Fibroblast of lung (primary cell): ENCODE results near the gene ADAMTS9.

ENCODE experiments used
- EZH2 ChIP-seq: IDR thresholded peaks from 2 replicates; pipeline ENCODE4 v1.5.1; 2012; ENCODE audit warnings: low read length, control low read depth, mild to moderate bottlenecking; ENCODE audit errors: missing control alignments
- TF ChIP-seq, protein P1 (sequence below), 2 donors: IDR thresholded peaks in 1 of 2; conservative IDR thresholded peaks in 1 of 2; 1 replicate in 1 of 2; 2 replicates in 1 of 2; pipeline ENCODE4 v1.5.1; 2011 to 2012; ENCODE audit warnings: low read length in 2 of 2, control low read depth in 1 of 2, inconsistent platforms in 1 of 2, low read depth in 1 of 2, mild to moderate bottlenecking in 1 of 2

DNA sequence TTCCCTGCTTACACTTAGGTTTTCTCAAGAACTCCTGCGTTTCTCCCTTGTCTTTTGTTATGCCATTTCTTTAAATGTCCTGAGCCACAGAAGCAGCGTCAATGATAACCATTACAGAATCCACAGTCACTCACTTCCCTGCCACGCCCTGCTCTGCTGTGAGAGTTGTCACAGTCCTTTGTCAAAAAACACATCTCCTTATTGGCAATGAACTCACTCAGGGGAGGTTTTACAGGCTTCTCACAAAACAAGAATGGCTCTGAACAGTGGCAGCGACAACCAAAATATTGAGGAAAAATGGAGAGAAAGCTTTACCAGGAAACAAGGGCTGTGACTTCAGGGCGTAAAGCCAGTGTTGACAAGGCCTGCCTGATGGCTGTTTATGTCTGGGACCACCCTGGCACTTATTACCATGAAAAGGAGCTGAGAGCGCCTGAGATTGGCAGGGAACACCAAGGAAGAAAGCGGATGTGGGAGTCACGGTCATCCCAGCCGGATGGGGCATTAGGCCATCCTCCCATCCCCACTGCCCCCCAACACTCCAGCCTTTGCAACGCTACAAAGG, 111.5 kb downstream of the ADAMTS9 start:
- TF ChIP-seq, protein P1, sequence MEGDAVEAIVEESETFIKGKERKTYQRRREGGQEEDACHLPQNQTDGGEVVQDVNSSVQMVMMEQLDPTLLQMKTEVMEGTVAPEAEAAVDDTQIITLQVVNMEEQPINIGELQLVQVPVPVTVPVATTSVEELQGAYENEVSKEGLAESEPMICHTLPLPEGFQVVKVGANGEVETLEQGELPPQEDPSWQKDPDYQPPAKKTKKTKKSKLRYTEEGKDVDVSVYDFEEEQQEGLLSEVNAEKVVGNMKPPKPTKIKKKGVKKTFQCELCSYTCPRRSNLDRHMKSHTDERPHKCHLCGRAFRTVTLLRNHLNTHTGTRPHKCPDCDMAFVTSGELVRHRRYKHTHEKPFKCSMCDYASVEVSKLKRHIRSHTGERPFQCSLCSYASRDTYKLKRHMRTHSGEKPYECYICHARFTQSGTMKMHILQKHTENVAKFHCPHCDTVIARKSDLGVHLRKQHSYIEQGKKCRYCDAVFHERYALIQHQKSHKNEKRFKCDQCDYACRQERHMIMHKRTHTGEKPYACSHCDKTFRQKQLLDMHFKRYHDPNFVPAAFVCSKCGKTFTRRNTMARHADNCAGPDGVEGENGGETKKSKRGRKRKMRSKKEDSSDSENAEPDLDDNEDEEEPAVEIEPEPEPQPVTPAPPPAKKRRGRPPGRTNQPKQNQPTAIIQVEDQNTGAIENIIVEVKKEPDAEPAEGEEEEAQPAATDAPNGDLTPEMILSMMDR (conservative IDR thresholded peaks at IDR 0.05 in 1 of 2, IDR thresholded peaks at IDR 0.05 in 1 of 2; ENCODE audit: low read depth in 1 of 2, low read length in 2 of 2), result no peak
- TF ChIP-seq EZH2, result no peak
